GM11168 (cell line): ENCODE results near the gene TUBB2B.

Source experiments
- in situ Hi-C: fragments of 300-500 bp; cut with MboI; formaldehyde crosslinking; loops from one replicate; pipeline ENCODE4 v1.12.0; 2022; ENCODE audit warnings: low sequenced_read_pairs; ENCODE audit not compliant: unreplicated experiment

TUBB2B gene

GRCh38 chr6:3236005-3236404 lies 8.6 kb upstream of the TUBB2B start:
- in situ Hi-C loops: no loop called here

- in situ Hi-C loops: no loop called here
Measured at GRCh38 chr6:3235486-3235885, 8.0 kb upstream of the TUBB2B start.

DNA sequence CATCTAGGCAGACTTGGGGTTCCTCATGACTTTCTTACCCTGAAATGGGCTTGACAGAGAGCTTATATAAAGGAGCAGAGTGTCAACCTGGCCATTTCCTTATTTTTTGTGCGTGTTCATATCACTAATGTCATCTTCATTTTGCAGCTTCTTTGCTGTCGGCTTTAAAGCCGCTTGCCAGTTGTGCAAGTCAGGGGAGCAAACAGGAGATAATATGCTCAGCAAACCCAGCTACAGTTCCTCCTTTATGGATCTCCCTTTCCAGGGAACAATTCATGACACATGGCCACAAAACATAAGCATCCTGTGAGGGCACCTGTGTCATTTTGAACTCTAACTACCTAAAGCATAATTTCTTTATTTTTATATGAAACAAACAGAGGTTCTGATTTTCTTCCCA lies 6.5 kb upstream of the TUBB2B start:
- in situ Hi-C loops: no loop called here

DNA sequence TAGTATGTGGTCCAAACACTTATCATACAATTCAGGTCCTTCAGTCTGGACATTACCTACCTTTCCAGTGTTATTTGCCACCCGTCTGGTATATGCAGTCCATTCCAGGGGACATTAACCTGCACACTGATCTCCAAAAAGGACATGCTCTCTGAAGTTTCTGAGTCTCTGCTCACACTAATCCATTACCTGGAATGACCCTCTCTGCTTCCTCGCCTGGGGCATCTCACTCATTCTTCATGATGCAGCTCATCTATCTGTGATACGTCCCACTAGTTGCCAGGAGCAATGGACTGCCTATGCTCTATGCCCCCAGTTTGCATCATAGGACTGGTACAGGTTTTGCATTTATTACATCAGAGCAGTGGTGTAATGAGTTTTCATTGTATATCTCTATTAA lies 5.9 kb upstream of the TUBB2B start:
- in situ Hi-C loops: no loop called here

DNA sequence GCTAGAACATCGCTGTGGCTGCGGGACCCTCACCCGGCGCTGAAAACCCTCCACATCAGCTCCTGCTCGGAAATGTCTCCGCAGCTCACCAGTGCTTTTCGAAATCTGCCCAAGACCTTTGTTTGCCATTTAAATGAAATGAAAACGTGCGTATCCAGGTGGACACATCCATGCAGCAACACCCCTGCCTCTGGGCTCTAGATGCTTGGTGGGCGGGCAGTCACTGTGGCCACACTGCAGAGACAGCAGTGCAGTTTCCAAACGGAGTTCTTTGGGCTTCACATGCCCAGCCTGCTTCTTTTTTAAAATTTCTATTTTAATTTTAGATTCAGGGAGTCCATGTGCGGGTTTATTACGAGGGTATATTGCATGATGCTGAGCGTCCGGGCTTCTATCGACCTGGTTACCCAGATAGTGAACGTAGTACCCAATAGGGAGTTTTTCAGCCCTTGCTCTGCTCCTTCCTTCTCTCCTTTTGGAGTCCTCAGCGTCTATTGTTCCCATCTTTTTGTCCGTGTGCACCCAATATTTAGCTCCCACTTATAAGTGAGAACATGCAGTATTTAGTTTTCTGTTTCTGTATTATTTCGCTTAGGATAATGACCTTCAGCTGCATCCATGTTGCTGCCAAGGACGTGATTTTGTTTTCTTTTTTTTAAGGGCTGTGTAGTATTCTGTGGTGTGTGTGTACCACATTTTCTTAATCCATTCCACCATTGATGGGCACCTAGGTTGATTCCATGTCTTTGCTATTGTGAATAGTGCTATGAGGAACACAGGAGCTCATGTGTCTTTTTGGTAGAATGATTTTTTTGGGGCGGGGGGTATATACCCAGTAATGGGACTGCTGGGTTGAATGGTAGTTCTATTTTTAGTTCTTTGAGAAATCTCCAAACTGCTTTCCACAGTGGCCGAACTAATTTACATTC lies 4.8 kb upstream of the TUBB2B start:
- in situ Hi-C loops: no loop called here

GRCh38 chr6:3231247-3232016 lies 4.0 kb upstream of the TUBB2B start:
- in situ Hi-C loops: no loop called here

DNA sequence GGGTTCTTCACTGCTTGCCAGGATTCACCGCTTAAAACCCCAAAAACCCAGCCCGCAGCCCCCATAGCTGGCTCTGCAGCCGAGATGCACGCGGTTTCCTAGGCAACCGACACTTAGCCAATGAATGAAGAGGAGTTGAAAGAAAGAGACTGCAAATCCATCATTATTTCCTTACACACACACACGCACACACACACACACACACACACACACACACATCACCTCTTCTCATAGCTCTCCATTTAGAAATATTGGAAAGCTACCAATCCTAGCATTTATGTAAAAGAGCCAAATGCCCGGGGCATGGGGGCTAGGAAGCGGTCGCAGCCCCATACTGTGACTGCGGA lies 3.4 kb upstream of the TUBB2B start:
- in situ Hi-C loops: no loop called here

GRCh38 chr6:3230256-3230882 lies 2.9 kb upstream of the TUBB2B start:
- in situ Hi-C loops: no loop called here

- in situ Hi-C loops: no loop called here
Measured at GRCh38 chr6:3229566-3230178, 2.2 kb upstream of the TUBB2B start.

DNA sequence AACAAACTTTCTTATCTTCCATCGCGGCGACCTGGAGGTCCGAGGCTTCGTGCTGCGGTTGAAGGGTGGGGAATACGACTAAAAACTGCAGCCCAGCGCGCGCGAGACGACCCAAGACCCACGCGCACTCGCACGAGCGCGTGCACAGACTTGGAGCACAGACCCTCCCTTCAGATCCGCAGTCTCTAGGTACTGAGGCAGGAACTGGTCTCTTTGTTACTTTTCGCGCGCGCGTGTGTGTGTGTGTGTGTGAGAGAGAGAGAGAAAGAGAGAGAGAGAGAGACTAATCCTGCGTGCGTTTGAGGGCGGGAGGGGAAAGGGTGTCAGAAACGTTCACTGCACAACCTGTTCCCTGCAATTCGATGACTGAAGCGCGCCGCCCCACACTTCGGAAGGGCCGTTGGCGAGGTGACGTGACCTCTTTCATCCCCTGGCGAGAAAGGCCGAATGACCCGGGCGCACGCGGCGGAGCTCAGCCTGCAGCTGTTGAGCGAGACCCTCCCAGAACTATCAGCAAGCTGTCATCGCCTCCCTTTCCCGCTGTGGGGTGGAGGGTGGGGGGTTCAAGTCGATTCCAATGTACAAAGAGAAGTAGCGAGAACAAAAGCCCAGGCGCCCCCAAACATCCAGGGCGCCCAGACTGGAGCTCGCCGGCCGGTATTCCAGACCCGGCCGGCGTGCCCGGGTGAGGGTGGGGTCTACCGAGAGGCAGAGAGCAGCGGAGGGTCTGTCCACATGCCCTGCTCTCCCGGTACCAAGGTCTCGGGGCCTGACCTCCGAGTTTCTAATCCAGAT lies 1.5 kb upstream of the TUBB2B start:
- in situ Hi-C loops: no loop called here

DNA sequence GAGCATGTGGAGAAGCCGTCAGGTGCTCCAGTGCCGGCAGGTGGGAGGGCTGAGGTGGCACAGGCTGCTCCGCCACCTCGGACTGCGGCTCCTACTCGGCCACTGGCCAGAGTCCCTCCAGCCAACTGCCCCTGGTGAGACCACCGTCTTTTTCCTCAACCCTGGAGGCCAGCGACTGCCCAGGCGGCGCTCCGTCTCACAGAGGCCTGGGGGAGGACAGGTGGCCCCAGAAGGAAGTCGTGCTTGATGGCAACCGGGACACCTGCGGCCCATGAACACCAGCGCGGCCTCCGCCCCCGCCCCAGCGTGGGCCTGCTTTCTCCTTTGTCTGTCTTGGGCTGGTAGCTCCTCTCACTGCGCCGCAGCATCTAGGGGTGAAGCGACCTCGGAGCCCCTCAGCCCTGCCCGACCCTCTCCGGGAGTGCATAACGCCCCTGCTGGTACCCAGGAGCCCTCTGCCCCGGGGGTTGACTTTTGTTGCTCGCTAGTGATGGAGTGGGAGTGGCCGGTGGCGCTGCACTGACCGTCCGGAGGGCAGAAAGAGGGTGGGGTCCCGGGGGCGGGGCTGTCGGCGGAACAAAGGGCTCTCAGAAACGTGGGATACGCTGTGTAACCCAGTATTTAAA lies 706 bp upstream of the TUBB2B start:
- in situ Hi-C loops: no loop called here

DNA sequence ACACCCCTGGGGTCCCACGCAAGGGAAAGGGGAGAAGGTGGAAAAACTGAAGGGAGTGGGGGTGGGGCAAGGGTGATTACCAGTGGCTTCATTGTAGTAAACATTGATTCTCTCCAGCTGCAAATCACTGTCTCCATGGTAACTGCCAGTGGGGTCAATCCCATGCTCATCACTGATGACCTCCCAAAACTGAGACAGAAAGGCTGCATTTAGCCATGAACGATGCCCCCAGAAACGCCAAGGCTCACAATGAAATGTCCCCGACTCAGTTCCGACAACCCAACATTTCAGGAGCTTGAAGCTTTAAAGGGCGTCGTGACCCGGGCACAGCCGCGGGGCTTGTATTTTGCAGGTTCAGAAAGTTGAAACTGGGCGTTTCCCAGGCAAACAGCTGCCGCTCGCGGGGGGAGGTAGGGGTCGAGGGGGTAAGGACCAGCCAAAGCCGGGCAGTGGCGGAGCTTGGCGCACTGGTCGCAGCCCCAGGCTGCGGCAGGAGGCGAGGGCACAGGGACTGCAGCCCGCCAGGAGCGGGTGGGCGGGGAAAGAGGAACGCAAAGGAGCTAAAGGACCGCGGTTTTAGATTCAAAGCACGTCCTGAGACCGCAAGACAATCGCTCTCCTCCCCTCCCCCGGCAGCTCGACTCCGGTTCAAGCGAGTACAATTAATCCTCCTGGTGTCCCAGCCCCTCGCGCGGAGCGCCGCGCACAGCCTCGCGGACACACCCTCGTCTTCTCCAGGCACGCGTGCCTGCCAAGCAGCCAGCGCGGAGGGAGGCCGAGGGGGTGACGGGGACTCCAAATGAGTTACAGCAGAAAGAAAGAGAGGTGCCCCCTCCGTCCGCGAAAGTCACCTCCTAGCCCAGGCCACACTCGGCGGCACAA lies 731 bp downstream of the TUBB2B start:
- in situ Hi-C loops: no loop called here

GRCh38 chr6:3226042-3226441 lies 1.4 kb downstream of the TUBB2B start:
- in situ Hi-C loops: no loop called here

DNA sequence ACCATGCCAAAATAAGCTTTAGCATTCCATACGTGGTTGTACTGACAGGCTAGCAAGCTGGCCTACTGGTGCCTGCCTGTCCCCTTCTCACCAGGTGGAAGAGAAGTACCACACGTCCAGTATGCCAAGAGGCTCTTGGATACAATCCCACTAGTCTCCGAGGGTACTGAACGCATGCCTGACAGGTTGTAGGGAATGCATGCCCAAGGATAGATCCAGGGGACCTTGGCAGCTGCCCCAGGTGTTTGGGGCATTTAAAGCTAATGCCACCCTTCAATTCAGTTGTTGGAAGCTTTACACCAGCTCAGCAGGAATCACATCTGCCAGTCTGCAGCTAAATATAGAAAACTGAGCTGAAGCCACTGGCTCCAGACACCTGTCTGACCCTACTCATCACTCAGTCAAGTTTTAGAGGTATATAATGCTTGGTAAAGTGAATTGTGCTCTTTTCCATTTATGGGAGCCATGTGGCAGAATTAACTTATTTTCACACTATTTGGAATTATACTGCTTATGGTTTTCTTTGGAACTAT lies 4.9 kb downstream of the TUBB2B start:
- in situ Hi-C loops: no loop called here

- in situ Hi-C loops: no loop called here
Measured at GRCh38 chr6:3221578-3221977, 5.9 kb downstream of the TUBB2B start.

DNA sequence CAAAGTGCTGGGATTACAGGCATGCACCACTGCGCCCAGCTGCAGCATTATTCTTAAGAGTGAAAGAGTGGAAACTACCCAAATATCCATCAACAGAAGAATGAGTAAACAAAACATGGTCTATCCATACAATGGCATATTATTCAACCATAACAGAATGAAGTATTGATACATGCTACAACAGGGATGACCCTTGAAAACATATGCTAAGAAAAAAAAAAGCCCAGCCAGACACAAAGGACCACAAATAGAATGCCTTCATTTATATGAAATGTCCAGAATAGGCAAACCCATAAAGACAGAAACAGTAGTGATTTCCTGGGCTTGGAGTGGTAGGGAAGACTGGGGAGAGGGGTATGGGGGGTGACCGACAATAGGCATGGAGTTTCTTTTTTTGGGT lies 7.1 kb downstream of the TUBB2B start:
- in situ Hi-C loops: no loop called here

- in situ Hi-C loops: no loop called here
Measured at GRCh38 chr6:3218266-3218665, 9.2 kb downstream of the TUBB2B start.

DNA sequence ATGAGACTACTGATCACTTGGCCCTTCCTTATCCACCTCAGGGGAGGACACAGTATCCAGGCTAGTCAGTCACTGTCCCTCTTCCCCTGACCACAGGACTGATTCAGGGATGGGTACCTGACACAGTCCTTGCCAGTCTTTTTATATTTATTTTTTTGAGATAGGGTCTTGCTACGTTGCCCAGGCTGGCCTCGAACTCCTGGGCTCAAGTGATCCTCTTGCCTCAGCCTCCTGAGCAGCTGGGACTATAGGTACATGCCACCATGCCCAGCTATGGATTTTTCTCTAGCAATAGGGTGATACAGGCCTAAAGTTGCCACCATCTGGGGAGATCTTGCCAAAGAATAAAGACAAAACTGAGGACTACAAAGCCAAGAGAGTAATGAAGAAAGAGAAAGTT lies 10.2 kb downstream of the TUBB2B start:
- in situ Hi-C loops: no loop called here
